Measurements from ENCODE around the gene CFAP221. TPM values are rescaled to one million over a fixed set of nuclear protein-coding genes. Genes with fewer than 3 reads are reported as not detected.

The CFAP221 gene
- total RNA-seq, 1 donor from 2014 or later = 2.3 TPM

- DNase-seq (ENCODE audit: low spot score) = no peak
Observed at GRCh38 chr2:119641562-119642258, 97.5 kb downstream of the CFAP221 start.

GRCh38 chr2:119644186-119644585, 99.9 kb downstream of the CFAP221 start:
- no peak for DNase-seq (ENCODE audit: low spot score)

GRCh38 chr2:119645173-119645855, 101.1 kb downstream of the CFAP221 start:
- DNase-seq (ENCODE audit: low spot score) = no peak

GRCh38 chr2:119646149-119646548, 101.9 kb downstream of the CFAP221 start:
- no peak for DNase-seq (ENCODE audit: low spot score)

- DNase-seq (ENCODE audit: low spot score) = no peak
Observed at GRCh38 chr2:119647440-119648169, 103.4 kb downstream of the CFAP221 start.

GRCh38 chr2:119649364-119649917, 105.2 kb downstream of the CFAP221 start:
- DNase-seq (ENCODE audit: low spot score) = no peak

- DNase-seq (ENCODE audit: low spot score) = no peak
Observed at GRCh38 chr2:119650206-119650605, 106.0 kb downstream of the CFAP221 start.

- no peak for DNase-seq (ENCODE audit: low spot score)
Observed at GRCh38 chr2:119650846-119651370, 106.7 kb downstream of the CFAP221 start.

GRCh38 chr2:119657466-119658145, 113.4 kb downstream of the CFAP221 start:
- DNase-seq (ENCODE audit: low spot score) = no peak

- no peak for DNase-seq (ENCODE audit: low spot score)
Observed at GRCh38 chr2:119659601-119660342, 115.5 kb downstream of the CFAP221 start.

- no peak for DNase-seq (ENCODE audit: low spot score)
Observed at GRCh38 chr2:119660343-119660658, 116.1 kb downstream of the CFAP221 start.

GRCh38 chr2:119662297-119662696, 118.0 kb downstream of the CFAP221 start:
- no peak for DNase-seq (ENCODE audit: low spot score)

GRCh38 chr2:119668546-119668945, 124.3 kb downstream of the CFAP221 start:
- no peak for DNase-seq (ENCODE audit: low spot score)

GRCh38 chr2:119671016-119671415, 126.8 kb downstream of the CFAP221 start:
- DNase-seq (ENCODE audit: low spot score) = no peak

- DNase-seq (ENCODE audit: low spot score) = no peak
Observed at GRCh38 chr2:119671752-119672151, 127.5 kb downstream of the CFAP221 start.

GRCh38 chr2:119672161-119672862, 128.1 kb downstream of the CFAP221 start:
- DNase-seq (ENCODE audit: low spot score) = no peak

- DNase-seq (ENCODE audit: low spot score) = no peak
Observed at GRCh38 chr2:119673796-119674195, 129.5 kb downstream of the CFAP221 start.

GRCh38 chr2:119674711-119675500, 130.7 kb downstream of the CFAP221 start:
- peak; percentile 67 for DNase-seq (ENCODE audit: low spot score)

Measured in mesenteric fat pad (tissue), 1 donor.